NCI-H69 (cell line): ENCODE results near the gene CTDP1.
"Not testable (repeated sequence)": the region's sequence is repeated elsewhere in the genome, so short reads cannot be mapped to it uniquely, and the experiment has no call there.

ENCODE experiments used
- DNase-seq: peaks from one replicate; lab custom pipeline; 2025; lab: John Stamatoyannopoulos, UW

CTDP1 gene

DNA sequence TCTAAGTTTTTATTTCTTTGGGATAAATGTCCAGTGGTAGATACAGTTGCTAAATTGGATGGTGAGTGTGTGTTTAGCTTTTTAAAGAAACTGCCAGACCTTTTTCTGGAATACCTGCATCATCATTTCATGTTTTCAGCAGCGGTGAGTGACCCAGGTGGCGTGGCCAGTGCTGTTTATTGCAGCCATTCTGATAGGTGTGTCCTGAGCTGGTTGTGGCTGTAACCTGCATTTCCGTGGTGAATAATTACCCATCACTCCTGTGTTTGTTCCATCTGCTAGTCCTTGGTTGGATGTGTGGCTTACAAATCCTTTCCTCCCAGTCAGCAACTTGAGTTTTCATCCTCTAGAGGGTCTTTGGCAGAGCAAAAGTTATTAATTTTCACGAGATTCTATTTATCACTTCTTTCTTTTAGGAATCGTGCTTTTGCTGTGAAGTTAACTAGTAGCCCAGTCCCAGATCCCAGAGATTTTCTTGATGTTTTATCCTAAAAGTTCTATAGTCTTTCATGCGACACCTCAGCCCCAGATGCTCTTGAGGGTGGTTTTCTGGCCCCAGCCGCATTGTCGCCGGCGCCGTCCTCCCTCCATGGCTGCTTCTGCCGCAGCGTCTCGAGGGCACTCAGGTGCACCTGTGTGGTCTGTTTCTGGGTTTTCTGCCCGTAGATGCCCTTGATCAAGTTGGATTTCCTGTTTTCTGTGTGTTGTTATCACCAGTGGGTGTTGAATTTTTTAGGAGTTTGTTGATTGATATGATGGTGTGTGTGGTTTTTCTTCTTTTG, 44.9 kb downstream of the CTDP1 start:
- no peak for DNase-seq

DNA sequence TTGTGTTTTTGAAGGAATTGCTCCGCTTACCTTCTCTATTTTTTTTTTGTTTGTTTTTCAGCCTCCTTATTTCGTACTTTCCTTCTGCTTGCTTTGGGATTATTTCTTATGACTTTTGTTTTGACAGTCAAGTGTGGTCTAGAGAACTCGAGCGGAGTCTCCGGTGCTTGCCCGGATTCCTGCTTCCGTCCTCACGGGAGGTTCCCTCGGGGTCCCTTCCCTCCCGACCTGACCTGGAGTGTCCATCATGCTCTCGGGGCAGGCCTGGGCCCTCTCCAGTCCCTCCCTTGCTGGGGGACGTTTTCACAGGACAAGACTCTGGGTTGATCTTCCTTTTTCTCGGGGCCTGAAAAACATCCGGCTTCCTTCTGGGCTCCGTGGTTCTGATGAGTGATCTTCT, 45.9 kb downstream of the CTDP1 start:
- DNase-seq: no peak

DNA sequence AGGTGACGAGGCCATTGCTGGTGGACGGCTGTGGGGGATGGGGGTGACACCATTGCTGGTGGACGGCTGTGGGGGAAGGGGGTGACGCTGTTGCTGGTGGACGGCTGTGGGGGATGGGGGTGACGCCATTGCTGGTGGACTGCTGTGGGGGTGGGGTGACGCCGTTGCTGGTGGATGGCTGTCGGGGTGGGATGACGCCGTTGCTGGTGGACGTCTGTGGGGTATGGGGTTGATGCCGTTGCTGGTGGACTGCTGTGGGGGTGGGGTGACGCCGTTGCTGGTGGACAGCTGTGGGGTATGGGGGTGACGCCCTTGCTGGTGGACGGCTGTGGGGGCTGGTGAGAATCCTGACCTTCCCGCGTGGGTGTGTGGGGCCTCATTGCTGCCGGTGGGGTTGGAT, 47.1 kb downstream of the CTDP1 start:
- DNase-seq: no peak

DNA sequence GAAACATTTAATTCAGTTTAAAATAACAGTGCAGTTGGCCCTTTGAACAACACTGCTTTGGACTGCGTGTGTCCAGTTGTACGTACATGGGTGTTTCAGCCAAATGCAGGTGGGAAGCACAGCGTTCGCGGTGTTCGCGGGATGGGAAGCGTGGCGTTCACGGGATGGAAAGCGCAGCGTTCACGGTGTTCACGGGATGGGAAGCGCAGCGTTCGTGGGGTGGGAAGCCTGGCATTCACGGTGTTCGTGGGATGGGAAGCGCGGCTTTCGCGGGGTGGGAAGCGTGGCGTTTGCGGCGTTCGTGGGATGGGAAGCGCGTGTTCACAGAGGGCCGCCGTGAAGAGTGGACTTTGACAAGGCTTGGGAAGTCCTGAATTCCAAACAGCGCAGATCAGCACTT, 47.6 kb downstream of the CTDP1 start:
- DNase-seq: no peak

DNA sequence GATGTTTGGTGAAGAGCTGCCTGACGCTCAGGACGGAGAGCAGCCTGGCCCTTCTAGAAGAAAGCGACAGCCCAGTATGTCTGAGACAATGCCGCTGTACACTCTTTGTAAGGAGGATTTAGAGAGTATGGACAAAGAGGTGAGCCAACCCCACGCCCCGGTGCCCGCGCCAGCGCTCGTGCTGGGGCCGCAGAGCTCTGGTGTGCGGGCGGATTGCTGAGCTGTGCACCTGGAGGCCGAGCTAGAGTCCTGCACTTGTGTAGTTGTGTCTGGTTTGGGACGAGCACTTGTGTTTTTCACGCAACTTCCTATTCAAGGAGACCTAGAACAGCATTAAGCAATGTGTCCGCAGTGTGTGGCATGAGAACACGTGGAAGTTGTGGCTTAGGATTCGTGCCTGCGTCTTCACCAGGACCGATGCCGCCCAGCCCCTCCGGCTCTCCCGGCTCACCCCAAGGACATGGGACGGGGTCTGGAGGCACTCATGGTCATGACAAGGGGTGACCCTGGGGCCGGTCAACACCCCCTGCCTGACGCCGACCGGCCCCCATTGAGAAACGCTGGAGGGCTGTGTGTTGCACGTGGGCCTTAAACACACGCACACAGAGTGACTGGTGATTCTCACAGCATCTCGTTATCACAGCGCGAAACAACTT, 49.5 kb downstream of the CTDP1 start:
- DNase-seq: no peak

DNA sequence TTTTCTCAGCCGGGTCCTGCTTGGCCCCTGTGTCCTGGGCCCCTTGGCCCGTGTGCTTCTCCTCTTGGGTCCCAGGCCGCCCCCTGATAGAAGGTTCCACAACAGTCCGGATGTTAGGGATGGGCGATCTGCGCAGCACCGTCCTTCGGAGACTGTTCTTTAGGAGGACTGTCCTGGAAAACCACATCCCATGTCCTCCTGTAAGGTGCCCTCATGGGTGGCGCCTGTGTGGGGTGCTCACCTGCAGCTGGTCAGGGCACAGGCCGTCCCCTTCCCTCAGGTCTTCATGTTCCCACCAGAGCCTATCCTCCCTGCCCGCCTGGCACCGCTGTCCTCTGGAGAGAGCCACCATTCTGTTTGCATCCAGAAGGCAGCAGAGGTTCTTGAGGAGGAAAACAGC, 50.0 kb downstream of the CTDP1 start:
- no peak for DNase-seq

DNA sequence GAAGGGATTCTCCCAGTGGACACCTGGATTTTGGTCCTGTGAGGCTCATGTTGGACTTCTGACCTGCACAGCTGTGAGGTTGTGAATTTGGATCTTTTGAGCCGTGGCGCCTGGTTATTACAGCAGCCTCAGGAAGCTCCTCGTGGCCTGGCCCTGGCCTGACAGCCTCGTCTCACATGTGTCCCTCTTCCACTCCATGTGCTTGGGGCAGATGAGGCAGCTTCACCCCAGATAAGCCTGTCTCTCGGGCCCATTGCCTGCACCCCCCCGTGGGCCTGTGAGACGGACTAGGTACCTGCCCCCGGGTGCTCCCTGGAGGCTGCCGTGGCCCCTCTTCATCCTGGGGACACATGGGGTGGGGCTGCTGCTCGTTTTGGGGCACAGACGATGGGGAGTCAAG, 51.2 kb downstream of the CTDP1 start:
- no peak for DNase-seq

DNA sequence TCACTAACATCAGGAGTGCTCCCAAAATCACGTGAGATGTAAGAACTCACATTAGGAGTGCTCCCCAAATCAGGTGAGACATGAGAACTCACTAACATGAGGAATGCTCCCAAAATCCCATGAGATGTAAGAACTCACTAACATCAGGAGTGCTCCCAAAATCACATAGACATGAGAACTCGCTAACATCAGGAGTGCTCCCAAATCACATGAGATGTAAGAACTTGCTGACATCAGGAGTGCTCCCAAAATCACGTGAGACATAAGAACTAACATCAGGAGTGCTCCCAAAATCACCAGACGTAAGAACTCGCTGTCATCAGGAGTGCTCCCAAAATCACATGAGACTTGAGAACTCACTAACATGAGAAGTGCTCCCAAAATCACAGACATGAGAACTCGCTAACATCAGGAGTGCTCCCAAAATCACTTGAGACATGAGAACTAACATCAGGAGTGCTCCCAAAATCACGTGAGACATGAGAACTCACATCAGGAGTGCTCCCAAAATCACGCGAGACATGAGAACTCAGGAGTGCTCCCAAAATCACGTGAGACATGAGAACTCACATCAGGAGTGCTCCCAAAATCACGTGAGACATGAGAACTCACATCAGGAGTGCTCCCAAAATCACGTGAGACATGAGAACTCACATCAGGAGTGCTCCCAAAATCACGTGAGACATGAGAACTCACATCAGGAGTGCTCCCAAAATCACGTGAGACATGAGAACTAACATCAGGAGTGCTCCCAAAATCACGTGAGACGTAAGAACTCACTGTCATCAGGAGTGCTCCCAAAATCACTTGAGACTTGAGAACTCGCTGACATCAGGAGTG, 52.5 kb downstream of the CTDP1 start:
- DNase-seq: not testable (repeated sequence)

DNA sequence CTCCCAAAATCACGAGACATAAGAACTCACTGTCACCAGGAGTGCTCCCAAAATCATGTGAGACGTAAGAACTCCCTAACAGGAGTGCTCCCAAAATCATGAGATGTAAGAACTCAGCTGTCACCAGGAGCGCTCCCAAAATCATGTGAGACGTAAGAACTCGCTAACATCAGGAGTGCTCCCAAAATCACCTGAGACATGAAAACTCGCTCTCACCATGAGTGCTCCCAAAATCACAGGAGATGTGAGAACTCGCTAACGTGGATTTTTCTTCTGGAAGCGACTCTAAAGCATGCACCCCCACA, 53.1 kb downstream of the CTDP1 start:
- DNase-seq: no peak

DNA sequence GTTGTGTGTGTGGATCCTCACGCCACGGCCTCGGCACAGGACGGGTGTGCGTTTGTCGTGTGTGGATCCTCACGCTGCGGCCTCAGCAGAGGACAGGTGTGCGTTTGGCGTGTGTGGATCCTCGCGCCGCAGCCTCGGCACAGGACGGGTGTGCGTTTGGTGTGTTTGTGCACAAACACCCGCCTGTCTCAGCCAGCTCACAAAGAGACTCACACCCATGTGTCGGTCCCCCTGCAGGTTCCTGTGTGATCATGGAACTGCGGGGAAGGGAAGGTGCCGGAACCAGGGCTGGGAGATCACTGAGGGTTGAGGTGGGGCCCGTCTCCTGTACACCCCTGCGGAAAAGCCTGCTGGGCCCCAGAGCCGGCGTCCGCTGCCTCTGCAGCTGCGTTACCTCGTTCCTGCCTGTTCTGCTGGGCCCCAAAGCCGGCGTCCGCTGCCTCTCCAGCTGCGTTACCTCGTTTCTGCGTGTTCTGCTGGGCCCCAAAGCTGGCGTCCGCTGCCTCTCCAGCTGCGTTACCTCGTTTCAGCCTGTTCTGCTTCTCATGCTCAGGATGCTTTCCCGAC, 53.6 kb downstream of the CTDP1 start:
- DNase-seq: no peak

DNA sequence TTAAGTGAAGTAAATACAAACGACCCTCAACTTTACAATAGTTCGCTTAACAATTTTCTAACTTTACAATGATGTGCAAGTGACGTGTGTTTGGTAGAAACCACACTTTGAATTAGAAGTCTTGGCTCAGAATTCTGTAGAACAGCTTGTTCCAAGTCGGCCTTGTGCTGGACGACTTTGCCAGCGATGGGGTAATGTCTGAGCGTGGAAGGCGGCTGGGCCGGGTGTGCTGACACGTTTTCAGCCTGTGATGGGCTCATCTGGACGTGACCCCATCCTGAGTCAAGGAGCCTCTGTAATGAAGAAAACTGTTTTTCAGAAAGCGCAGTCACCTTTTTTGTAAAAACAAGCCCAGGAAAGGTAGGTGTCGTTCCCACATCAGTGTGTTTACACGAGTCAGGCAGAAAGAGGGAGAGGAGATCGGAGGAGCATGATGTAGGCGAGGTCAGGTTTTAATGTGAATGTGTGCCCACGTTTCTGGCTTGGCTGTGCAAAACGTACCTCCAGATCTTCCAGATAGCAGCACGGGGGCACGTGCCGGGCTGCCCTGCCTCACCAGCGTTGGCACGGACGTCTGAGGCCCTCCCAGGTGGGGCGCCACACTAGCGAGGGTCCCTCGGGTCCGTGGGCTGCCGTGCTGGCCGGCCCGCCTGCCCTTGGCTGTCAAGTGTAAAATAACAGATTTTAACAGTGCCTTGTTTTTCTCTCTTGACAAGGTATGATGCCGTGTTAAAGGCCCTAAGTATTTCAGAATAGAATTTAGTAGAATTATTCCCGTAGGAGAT, 54.6 kb downstream of the CTDP1 start:
- DNase-seq: no peak

DNA sequence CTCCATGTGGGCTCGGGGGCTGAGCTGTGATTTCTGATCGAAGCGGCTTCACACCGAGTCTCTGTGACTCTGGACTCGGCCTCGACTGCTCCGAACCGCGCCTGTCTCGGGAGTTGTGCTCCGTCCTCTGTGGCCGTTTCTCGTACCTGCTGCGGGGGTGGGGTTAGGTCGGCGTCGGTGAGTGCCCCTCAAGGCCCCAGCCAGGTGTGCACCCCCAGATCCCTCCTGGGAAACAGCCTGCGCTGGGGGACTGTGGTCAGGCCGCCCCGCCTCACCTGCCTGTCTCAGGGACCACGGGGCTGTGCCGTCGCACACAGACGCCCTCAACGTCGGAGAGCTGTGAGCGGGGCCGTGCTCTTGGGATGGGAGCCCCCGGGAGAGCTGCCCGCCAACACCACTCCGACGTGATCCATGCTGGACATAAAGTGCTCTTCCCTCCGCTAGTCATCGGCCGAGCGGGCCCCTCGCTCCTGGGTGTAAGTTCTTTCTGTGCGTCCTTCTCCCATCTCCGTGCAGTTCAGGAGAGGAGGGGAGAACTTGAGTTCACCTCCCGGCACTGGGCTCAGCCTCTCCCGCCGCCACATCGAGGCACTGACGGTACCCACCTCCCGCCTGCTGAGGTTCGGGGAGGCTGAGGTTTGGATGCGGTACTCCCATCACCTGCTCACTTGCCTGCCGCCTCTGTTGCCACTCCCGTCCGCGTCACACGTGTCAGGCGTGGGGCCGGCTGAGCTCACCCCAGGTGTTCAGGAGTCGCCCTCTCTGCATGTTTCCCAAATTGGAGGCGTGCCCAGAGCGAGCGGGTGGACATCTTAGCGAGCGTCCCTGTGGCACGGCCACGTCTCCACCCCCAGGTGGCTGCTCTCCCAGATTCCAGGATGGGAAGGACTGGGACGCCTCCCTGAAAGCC, 55.7 kb downstream of the CTDP1 start:
- DNase-seq: no peak

DNA sequence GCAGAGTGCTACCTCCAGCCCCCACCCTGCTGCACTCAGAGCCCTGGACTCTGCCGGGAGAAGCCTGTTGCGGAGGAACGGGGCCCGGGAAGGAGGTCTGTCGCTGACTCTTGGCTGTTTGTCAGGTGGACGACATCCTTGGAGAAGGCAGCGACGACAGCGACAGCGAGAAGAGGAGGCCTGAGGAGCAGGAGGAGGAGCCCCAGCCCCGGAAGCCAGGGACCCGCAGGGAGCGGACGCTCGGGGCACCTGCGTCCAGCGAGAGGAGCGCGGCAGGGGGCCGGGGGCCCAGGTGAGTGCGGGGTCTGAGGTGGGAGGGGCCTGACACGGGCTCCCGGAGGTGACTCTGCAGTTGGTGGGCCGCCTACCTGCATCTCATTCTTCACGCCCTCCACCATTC, 56.6 kb downstream of the CTDP1 start:
- DNase-seq: no peak

DNA sequence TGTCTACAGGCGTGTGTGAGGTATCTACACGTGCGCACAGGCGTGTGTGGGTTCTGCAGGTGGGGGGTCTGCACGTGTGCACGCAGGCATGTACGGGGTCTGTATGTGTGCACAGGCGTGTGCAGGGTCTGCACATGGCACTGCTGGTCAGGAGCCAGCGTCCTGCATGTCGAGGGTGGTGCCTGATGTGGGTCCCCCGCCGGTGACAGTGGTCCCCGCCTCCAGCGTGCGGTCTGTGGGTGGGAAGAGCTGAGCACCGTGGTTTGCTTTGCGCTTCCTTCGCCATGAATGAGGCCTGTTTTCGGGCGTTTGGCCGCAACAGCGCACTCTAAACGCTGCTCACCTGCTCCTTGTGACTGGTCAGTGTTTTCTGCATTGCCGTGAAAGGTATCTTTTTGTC, 57.2 kb downstream of the CTDP1 start:
- DNase-seq: no peak

DNA sequence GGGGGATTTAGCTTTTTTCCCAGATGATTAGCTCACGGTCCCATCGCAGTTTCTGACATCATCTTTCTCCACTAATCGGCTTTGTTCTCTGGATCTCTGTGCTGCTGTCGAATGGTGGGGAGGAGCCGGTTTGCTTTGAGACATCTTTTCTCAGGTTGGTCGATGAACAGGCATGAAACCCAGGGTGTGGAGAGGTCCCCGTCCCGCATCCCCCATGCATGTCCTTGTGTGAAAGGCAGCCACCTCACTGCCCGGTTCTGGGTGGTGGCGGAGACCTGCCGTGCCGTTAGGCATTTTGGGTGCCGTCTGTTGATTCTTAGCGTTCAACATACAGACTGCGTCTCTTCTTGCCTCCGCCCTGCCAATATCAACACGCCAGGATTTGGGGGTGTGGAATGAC, 57.8 kb downstream of the CTDP1 start:
- no peak for DNase-seq

DNA sequence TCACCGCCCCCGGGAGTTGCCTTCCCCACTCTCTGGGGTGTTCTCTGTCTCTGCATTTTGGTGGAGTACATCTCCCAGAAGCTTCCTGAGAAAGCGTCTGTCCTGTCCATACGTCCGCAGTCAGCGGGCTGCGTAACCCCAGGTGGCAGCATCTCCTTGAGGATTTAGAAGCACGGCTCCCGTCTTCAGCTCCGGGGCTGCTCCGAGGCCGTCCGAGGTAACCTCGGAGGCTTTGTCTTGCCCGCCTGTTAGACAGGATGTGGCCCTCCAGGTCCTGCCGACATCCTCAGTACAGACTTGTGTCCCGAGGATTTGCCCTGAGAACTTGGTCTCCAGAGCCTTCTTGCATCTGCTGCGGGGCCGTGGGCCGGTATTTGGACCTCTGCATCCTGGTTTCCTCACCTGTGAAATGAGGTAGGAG, 58.4 kb downstream of the CTDP1 start:
- no peak for DNase-seq

DNA sequence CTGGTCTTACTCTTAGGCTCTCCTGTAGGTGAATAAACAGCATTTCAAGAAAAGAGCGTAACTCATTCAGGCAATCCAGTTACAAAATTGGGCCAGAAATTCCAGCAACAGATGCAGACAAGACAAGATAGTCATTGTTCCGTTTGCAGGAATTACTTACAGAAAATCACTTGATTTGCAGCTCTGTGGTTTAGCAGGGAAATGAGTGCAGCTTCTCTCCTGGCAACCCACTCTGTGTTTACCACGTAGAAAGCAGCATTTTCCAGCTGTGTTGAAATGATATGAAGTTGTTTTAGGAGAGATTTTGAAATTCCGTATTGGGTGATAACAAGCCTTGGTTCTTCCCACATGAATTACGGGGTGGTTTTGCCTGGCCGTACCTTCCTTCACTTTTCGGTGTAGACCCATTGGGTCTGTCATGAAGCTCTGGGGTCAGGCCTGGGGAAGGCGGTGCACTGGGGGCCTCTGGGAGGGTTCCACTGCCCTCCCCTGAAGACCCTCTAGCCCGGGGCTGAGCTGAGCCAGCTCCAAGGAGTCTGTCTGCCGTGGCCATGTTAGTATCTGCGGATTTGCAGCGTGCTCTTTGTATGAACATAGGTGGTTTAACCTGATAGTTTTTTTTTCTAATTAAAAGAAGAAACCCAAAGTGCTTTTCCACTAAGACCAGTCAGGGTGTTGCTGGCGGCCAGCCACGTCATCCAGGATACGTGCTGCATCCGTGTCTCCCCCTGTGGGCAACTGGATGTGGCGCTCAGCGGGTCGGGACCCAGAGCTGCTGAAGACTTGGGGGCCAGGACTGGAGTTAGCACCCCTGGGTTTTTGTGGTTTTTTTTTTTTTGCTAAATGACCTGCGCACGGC, 59.2 kb downstream of the CTDP1 start:
- no peak for DNase-seq

DNA sequence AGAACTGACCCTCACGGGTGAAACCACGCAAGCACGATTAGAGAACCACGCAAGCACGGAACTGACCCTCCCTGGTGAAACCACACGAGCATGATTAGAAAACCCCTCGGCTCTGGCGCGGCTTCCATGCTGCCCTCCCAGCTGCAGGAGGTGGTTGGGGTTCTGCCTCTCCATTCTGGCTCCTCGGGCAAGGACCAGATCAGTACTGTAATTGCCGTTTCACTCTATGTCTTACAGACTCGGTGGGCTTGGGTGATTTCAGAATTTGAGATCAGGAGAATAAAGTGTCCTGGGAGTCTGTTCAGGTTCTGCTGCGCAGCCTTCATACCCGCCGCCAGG, 59.8 kb downstream of the CTDP1 start:
- DNase-seq: no peak

DNA sequence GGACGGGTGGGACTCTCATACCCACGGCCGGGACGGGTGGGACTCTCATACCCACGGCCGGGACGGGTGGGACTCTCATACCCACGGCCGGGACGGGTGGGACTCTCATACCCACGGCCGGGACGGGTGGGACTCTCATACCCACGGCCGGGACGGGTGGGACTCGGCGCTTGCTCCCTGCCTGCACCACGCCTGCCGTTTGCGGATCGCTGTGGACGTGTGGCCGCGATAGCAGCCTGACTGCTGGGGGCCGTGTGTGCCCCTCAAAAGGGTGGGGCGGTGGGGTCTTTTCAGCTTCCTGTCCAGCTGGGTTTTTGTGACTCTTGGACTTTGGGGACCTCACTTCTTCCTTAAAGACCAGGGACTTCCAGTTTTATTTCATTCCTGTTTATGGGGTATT, 60.4 kb downstream of the CTDP1 start:
- DNase-seq: not testable (repeated sequence)
